Hepatocyte (in vitro differentiated cells): ENCODE results near the gene ANKRD40. TPM values are rescaled to one million over a fixed set of nuclear protein-coding genes. Genes with fewer than 3 reads are reported as not detected.

ENCODE experiments used
- DNase-seq: peaks from one replicate; pipeline ENCODE4 v3.0.0-alpha.2; 2016; ENCODE audit warnings: low spot score
- H2AFZ ChIP-seq: fragments of 200-600 bp; sonication (generic); 2 replicates; pipeline ENCODE4 v1.6.0; 2016; ENCODE audit warnings: antibody characterized with exemption, mild to moderate bottlenecking
- H3K27ac ChIP-seq: fragments of 200-600 bp; sonication (generic); 2 replicates; pipeline ENCODE4 v1.5.1; 2016; ENCODE audit warnings: mild to moderate bottlenecking
- H3K27me3 ChIP-seq: fragments of 200-600 bp; sonication (generic); 2 replicates; pipeline ENCODE4 v1.6.1; 2016
- H3K36me3 ChIP-seq: fragments of 200-600 bp; sonication (generic); replicated peaks from 2 replicates; pipeline ENCODE4 v1.5.1; 2016; ENCODE audit warnings: low read depth; ENCODE audit not compliant: insufficient read depth
- H3K4me1 ChIP-seq: fragments of 200-600 bp; sonication (generic); 2 replicates; pipeline ENCODE4 v1.5.1; 2016; ENCODE audit warnings: mild to moderate bottlenecking, moderate library complexity; ENCODE audit not compliant: insufficient read depth
- H3K4me2 ChIP-seq: fragments of 200-600 bp; sonication (generic); 2 replicates; pipeline ENCODE4 v1.6.0; 2016
- H3K4me3 ChIP-seq: fragments of 200-600 bp; sonication (generic); 2 replicates; pipeline ENCODE4 v1.5.1; 2016; ENCODE audit warnings: mild to moderate bottlenecking
- H3K79me2 ChIP-seq: fragments of 200-600 bp; sonication (generic); 2 replicates; pipeline ENCODE4 v1.6.0; 2017; ENCODE audit warnings: mild to moderate bottlenecking
- H3K9me2 ChIP-seq: fragments of 200-600 bp; sonication (generic); replicated peaks from 2 replicates; pipeline ENCODE4 v1.6.0; 2017; ENCODE audit warnings: mild to moderate bottlenecking; ENCODE audit not compliant: insufficient read depth
- H3K9me3 ChIP-seq: fragments of 200-600 bp; sonication (generic); 2 replicates; pipeline ENCODE4 v1.5.1; 2016; ENCODE audit warnings: low read depth, mild to moderate bottlenecking
- H4K20me1 ChIP-seq: fragments of 200-600 bp; sonication (generic); 2 replicates; pipeline ENCODE4 v1.6.0; 2016; ENCODE audit warnings: mild to moderate bottlenecking; ENCODE audit not compliant: insufficient read depth, poor library complexity, severe bottlenecking
- CTCF ChIP-seq: fragments of 200-600 bp; sonication (generic); IDR thresholded peaks from 2 replicates; pipeline ENCODE4 v1.5.1; 2016; ENCODE audit warnings: antibody characterized with exemption, mild to moderate bottlenecking; ENCODE audit not compliant: poor library complexity
- EZH2 ChIP-seq: fragments of 200-600 bp; sonication (generic); IDR thresholded peaks from 2 replicates; pipeline ENCODE4 v1.6.1; 2016; ENCODE audit warnings: antibody characterized with exemption, mild to moderate bottlenecking, borderline replicate concordance
- EZH2phosphoT487 ChIP-seq: fragments of 200-600 bp; sonication (generic); IDR thresholded peaks from one replicate; pipeline ENCODE4 v1.6.1; 2018; ENCODE audit warnings: antibody characterized with exemption, mild to moderate bottlenecking, low read depth, moderate library complexity; ENCODE audit not compliant: unreplicated experiment, severe bottlenecking
- WGBS: methylation state at CpG from one replicate; pipeline ENCODE4 v1.1.6; 2016; ENCODE audit warnings: low lambda C conversion rate; ENCODE audit errors: missing lambda C conversion rate; 5-methylcytosine and 5-hydroxymethylcytosine counted together
- polyA plus RNA-seq: library from polyadenylated mRNA; unstranded; fragments of >200 nt; fragmentation: Nextera tagmentation; extraction: Ambion mirVana; gene quantifications from 2 replicates; pipeline ENCODE4 v1.2.1, GENCODE V29; 2016
- total RNA-seq: library from RNA; depleted of rRNA; stranded (reverse); fragments of >200 nt; gene quantifications from 2 replicates; pipeline ENCODE4 v1.2.3, GENCODE V29; 2014

The ANKRD40 gene
- total and polyA plus RNA-seq, 2 experiments from 2014 or later, result 10.3 to 28.1 TPM

GRCh38 chr17:50708050-50709000, 611 bp upstream of the ANKRD40 start:
- peak overlapping the region; percentile 62 for H2AFZ ChIP-seq
- no peak for DNase-seq
- no peaks in the 10 kb centered on the region for H4K20me1 ChIP-seq
- 29% methylated on average over 6 of the region's 6 CpGs for WGBS
- TF ChIP-seq EZH2 (no peak), CTCF (no peak)
- H3K4me3 ChIP-seq, result peak overlapping the region; percentile 46
- no peaks in the 10 kb centered on the region for H3K9me2 ChIP-seq
- H3K4me2 ChIP-seq, result peak overlapping the region; percentile 76
- peak overlapping the region; percentile 97 for H3K27ac ChIP-seq
- H3K36me3 ChIP-seq, result no peaks in the 10 kb centered on the region
- peaks cover 22% of the 10 kb centered on the region for H3K4me1 ChIP-seq
- no peaks in the 10 kb centered on the region for H3K9me3 ChIP-seq
- H3K79me2 ChIP-seq, result peaks cover 49% of the 10 kb centered on the region
- no peaks in the 10 kb centered on the region for H3K27me3 ChIP-seq

- no peak for TF ChIP-seq CTCF
- no peak for TF ChIP-seq EZH2phosphoT487
- no peak for TF ChIP-seq EZH2
- Histone ChIP-seq H3K9me2 (no peaks in the 10 kb centered on the region), H3K27ac (no peak overlapping the region), H3K4me1 (peaks cover 5% of the 10 kb centered on the region), H2AFZ (no peak overlapping the region), H3K4me2 (no peak overlapping the region), H3K36me3 (peaks cover 5% of the 10 kb centered on the region), H4K20me1 (no peaks in the 10 kb centered on the region), H3K27me3 (no peaks in the 10 kb centered on the region), H3K9me3 (no peaks in the 10 kb centered on the region), H3K4me3 (no peak overlapping the region), H3K79me2 (peaks cover 64% of the 10 kb centered on the region)
- DNase-seq, result no peak
- 93% methylated on average over 3 of the region's 3 CpGs for WGBS
Observed at GRCh38 chr17:50703162-50703561, 4.6 kb downstream of the ANKRD40 start.

DNA sequence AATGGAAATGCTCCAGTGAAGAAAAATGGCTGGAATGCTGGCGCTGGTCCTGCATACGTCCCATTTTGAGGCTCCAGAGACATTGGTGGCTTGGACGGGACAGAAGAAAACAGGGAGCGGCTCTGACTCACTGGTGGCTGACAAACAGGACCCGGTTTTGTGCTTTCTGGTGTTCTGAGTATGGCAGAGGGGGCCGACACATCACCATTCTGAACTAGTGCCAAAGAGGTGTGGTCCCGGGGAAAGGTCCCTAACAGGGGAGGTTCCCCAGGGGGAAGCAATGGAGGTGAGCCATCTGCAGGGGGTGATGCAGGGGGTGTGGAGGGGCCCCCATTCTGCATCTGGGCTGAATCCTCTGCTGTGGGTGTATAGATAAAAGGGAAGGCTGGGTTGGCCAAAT, 8.3 kb downstream of the ANKRD40 start:
- H3K27ac ChIP-seq, result no peak overlapping the region

More for the DNA sequence above, 8.3 kb downstream of the ANKRD40 start:
- H3K27me3 ChIP-seq, result no peaks in the 10 kb centered on the region
- no peaks in the 10 kb centered on the region for H3K9me3 ChIP-seq
- H3K4me3 ChIP-seq, result no peak overlapping the region
- H3K9me2 ChIP-seq, result no peaks in the 10 kb centered on the region
- no peak for TF ChIP-seq EZH2phosphoT487
- no peak for TF ChIP-seq EZH2
- no peak for TF ChIP-seq CTCF
- DNase-seq, result no peak
- 92% methylated on average over 7 of the region's 7 CpGs for WGBS
- H3K4me2 ChIP-seq, result no peak overlapping the region
- no peaks in the 10 kb centered on the region for H4K20me1 ChIP-seq
- peaks cover 5% of the 10 kb centered on the region for H3K36me3 ChIP-seq
- H3K79me2 ChIP-seq, result peaks cover 41% of the 10 kb centered on the region
- H3K4me1 ChIP-seq, result peaks cover 10% of the 10 kb centered on the region
- no peak overlapping the region for H2AFZ ChIP-seq
